T-helper 2 cell treated with Interferon-gamma antibody and Interleukin-4, amounts not matched to agents 100 ng/mL and 5 ng/mL, for 36 hours (primary cell): ENCODE results near the gene SLC7A6OS. TPM values are rescaled to one million over a fixed set of nuclear protein-coding genes. Genes with fewer than 3 reads are reported as not detected.

Source experiments
- intact Hi-C: fragments of 100-400 bp; cut with micrococcal nuclease; formaldehyde crosslinking; loops from one replicate; pipeline ENCODE4 v1.15.1; 2023
- total RNA-seq: library from RNA; stranded (reverse); gene quantifications from 2 replicates; pipeline ENCODE4 v1.2.3, GENCODE V29; 2022

SLC7A6OS gene
- total RNA-seq: 27.4 and 33.4 TPM in 2 replicates

DNA sequence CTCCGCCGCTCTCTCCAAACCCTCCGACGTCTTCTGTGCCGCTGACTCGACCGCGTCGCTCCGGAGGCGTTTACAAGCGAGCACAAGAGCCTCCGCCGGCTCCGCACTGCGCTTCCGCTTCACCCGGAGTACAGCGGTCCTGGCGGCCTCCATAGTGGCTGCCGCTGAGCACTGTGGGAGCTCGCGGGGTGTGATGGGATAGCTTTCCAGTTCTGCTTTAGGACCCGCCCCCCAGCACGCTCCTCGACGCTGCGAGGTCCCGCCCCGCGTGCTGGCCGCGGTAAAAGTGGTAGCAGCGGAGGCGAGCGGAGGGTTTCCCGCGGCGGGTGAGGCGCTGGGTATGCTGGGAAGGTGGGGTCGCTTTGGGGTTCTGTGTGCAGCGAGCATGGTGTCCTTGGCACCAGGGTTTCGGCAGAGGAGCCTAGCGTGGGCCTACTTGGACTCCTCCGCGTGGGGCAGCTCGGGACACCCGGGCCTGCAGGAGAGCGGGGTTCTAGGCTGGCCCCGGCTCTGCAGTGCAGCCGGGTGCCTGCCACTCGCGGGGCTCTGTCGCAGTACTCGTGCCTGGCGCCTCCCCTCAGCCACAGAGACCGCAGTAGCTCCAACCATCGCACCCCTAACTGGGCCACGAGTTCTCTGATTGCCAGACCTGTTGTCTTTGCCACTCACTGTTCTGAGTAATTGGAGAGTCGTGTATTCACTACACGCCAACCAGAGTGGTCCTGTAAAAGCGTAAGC, at the start of gene SLC7A6OS, which contains the start of gene PRMT7:
TSS of gene SLC7A6OS (minus strand) at position 173 of the 738 bp plus-strand sequence. CDS start at position 153, 20 bp downstream.
TSS of gene PRMT7 (plus strand) at position 246 of the 738 bp plus-strand sequence. CDS start 4,961 bp downstream, outside the sequence.
- intact Hi-C loops: loop anchor here (1.0 to 5.0 kb wide), 5 partner anchors 22 to 226 kb away; partner anchors contain the start of genes NFATC3, PLA2G15 and SLC7A6

GRCh38 chr16:68359398-68360191, 48.8 kb upstream of the SLC7A6OS start:
- intact Hi-C loops: no loop called here

- intact Hi-C loops: no loop called here
Measured at GRCh38 chr16:68358951-68359350, 48.2 kb upstream of the SLC7A6OS start.

- intact Hi-C loops: no loop called here
Measured at GRCh38 chr16:68357923-68358322, 47.2 kb upstream of the SLC7A6OS start.

DNA sequence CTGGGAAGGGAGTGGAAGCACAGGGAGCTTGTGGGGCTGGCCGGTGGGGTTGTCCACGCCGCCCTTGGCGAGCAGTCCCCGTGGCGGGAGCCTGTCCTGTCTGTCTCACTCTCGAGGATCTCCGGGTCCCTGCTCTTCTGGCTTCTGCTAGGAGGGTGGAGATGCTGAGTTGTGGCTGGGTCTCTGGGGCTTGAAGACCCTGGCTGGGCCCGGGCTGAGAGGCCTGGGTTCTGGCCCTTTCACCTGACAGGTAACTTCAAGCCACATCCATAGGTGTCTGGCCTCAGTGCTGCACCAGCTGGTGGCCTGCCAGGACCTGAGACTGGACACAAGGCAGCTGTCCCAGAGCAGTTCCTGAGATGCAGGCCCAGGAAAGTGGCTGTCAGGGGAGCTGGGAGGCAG, 46.8 kb upstream of the SLC7A6OS start:
- intact Hi-C loops: no loop called here

DNA sequence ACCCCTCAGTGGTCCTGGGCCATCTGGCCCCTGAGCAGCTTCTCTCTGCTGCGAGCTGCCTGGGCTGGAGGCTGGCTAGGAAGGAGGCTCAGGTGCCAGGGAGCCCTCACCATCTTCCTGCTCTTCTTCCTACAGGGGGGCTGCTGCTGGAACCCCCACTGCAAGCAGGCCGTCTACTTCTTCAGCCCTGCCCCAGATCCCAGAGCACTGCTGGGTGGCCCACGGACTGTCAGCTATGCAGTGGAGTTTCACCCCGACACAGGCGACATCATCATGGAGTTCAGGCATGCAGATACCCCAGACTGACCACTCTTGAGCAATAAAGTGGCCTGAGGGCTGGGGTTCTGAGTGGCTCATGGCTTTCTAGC, 46.2 kb upstream of the SLC7A6OS start:
- intact Hi-C loops: loop anchor here (1.0 kb wide), 1 partner anchor 60 kb away; no protein-coding TSS in a partner anchor

DNA sequence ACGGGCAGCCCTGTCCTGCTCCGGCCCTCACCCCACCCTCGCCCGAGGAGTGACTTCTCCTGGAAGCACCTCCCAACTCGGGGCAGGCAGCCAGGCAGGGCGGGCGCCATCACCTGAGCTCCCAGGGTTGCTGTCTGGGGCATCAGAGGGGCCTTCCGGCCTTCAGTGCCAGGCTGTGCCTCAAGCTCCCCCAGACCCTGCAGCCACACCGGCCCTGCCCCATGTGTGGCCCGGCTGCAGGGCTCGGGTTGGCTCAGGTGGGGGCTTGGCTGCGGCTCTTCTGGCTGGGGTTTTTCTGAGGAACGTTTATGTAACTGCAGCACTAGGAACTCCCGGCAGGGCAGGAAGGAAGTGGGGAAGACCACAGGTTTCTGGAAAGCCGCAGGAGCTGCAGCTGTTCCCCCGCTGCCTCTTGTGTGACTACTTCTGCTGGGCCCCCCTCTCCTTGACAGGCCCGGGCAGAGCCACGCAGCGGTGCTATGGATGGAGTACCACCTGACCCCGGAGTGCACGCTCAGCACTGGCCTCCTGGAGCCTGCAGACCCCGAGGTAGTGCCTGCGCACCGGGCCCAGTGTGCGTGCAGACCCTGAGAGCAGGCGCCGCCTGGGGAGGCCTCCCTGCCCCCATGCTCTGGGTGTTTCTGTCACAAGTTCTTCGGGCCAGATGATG, 45.6 kb upstream of the SLC7A6OS start:
- intact Hi-C loops: loop anchor here (1.0 kb wide), 1 partner anchor 61 kb away; no protein-coding TSS in a partner anchor

- intact Hi-C loops: loop anchor here (1.0 kb wide), 1 partner anchor 62 kb away; no protein-coding TSS in a partner anchor
Measured at GRCh38 chr16:68355447-68356248, 44.9 kb upstream of the SLC7A6OS start.

- intact Hi-C loops: no loop called here
Measured at GRCh38 chr16:68354816-68355215, 44.1 kb upstream of the SLC7A6OS start.

- intact Hi-C loops: no loop called here
Measured at GRCh38 chr16:68353366-68353765, 42.6 kb upstream of the SLC7A6OS start.

DNA sequence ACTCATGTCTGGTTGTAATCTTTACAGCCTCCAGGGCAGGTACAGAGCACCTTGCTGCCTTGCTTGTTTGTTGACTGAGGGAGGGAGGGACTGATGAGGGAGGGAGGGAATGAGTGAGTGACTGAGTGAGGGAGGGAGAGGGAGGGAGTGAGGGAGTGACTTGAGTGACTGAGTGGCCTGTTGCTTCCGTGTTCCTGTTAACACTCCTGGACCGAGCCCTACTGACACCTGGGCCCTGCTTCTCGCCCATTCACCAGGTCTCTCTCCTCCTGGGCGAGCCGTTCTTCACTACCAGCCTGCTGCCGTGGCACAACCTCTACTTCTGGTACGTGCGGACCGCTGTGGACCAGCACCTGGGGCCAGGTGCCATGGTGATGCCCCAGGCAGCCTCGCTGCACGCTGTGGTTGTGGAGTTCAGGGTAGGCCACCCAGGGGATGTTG, 41.3 kb upstream of the SLC7A6OS start:
- intact Hi-C loops: no loop called here

- intact Hi-C loops: no loop called here
Measured at GRCh38 chr16:68351463-68351862, 40.7 kb upstream of the SLC7A6OS start.

DNA sequence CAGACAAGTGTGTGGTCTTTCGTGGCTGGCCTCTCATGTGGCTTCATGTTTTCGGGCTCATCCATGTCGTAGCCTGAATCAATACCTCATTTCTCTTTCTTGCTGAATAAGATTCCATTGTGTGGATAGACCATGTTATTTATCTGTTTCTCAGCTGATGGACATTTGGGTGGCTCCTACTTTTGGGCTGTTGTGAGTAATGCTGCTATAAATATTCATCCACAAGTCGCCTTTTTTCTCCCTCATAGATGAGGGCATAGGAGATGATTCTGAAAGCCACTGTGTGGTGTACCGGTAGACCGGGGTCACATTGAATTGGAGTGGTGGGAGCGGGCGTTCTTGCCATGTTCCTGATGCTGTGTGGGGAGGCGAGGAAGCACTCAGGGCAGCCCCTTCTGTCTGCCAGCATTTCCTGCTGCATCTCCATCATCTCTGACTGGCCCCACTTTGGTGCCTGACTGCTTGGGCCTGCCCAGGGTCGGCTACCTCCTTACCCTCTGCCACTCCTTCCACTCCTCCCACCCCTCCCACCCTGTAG, 40.1 kb upstream of the SLC7A6OS start:
- intact Hi-C loops: no loop called here

DNA sequence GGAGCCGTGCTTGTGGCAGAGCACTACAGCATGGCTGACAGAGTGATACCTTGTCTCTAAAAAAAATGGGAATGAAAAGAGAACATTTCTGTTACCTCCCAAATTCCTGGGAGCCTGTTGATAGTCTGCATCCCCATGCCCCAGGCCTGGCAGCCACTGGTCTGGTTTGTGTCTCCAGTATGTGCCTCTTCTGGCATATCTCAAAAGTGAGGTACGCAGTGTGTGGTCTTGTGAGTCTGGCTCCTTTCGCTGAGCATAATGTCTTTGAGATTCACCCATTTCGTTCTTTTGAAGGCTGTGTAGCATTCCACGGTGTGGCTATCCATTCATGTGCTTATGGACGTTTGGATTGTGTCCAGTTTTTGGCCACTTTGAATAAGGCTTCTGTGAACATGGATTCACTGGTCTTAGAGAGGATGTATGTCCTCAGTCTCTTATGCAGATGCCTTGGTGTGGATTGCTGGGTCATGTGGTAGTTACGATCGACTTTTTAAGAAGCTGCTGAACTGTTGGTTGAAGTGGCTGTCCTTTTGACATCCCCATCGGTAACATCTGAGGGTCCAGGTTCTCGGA, 39.2 kb upstream of the SLC7A6OS start:
- intact Hi-C loops: no loop called here

- intact Hi-C loops: no loop called here
Measured at GRCh38 chr16:68348639-68349445, 38.1 kb upstream of the SLC7A6OS start.

DNA sequence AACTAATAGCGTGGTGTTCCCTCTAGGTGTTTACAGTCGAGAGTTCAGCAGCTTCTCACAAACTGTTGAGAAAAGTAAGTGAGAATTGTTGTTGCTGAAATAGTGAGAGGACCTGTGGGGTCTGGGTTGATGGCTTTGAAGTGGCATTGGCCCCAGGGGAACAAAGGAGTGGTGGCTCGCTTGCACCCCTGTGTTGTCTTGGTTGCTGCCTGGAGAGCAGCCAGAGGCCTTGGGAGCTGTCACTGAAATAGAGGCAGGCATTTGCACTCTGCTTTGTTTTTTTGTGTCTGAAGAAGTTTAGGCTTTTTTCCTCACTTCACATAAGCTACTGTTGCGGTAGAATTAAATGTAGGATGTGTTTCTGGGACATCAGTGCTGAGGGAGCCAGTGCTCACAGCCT, 36.9 kb upstream of the SLC7A6OS start:
- intact Hi-C loops: no loop called here

DNA sequence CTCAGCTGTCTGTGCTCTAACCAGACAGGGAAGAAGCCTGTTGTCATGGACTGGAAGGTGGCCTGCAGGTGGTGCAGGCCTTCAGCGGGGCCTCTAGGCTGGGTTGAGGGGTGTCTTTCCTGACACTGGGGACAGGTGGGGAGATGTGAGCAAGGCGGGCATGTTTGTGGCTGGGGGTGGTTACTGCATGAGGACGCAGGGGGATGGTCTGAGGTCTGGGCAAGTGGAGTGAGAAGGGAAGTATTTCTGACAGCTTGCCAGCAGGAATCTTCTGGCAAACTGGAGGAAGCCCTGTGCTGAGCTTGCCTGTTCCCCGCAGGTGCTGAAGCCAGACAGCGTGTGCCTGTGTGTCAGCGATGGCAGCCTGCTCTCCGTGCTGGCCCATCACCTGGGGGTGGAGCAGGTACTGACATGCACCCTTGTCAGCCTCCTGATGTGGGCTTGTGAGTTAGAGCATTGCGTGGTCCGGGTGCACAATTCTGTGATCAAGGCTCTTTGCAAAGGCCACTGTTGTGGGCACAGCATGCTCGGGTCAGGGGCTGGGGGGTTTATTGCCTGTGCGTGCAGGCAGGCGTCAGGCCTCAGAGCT, 36.2 kb upstream of the SLC7A6OS start:
- intact Hi-C loops: no loop called here

- intact Hi-C loops: no loop called here
Measured at GRCh38 chr16:68345958-68346635, 35.4 kb upstream of the SLC7A6OS start.
